ENCODE data around the gene TBC1D5.
"Not testable (repeated sequence)": the region's sequence is repeated elsewhere in the genome, so short reads cannot be mapped to it uniquely, and the experiment has no call there.

Gene TBC1D5

GRCh38 chr3:17356585-17356984 lies 385.8 kb downstream of the TBC1D5 start:
- no peak for DNase-seq (ENCODE audit: low read depth in 2 of 2)

GRCh38 chr3:17355591-17355990 lies 386.8 kb downstream of the TBC1D5 start:
- DNase-seq (ENCODE audit: low read depth in 2 of 2), result no peak

- no peak for DNase-seq (ENCODE audit: low read depth in 2 of 2)
Observed at GRCh38 chr3:17354341-17354740, 388.1 kb downstream of the TBC1D5 start.

DNA sequence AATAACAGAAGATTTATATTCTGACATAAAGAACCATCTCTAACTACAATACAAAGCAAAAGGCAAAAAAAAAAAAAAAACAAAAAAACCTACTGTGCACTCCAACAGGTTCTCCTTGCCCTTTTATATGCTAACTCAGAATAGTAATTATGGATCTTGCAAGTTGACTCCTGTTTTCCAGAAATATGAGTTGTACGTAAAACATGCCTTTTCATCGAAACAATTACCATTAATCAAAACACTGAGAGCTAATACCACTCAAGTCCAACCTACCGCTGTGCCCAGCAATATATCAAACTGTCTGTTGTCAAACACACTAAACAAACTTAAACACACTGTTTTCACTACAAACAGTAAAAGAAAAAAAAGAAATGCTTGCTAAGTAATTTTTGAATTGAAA lies 389.8 kb downstream of the TBC1D5 start:
- DNase-seq (ENCODE audit: low read depth in 2 of 2), result no peak

DNA sequence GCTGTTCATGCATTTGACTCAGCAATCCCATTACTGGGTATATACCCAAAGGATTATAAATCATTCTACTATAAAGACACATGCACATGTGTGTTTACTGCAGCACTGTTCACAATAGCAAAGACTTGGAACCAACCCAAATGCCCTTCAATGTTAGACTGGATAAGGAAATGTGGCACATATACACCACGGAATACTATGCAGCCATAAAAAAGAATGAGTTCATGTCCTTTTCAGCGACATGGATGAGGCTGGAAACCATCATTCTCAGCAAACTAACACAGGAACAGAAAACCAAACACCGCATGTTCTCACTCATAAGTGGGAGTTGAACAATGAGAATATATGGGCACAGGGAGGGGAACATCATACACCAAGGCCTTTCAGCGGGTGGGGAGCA lies 391.2 kb downstream of the TBC1D5 start:
- not testable (repeated sequence) for DNase-seq (ENCODE audit: low read depth in 2 of 2)

DNA sequence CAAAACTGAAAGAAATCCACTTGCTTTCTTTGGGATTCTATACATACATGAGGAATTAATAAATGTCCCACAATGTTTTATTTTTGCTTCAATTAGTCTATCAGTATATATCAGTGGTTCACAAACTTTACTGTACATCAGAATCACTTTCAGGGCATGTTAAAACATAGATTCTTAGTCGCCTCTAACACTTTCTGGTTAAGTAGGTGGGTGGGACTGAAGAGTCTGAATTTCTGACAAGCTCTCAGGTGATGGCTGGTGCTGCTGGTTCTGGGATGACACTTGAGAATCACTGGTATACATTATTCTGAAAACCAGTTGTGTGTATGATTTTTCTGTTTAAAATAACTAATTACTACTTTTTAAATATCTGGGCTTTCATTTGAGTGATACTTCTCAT lies 393.3 kb downstream of the TBC1D5 start:
- no peak for DNase-seq (ENCODE audit: low read depth in 2 of 2)

DNA sequence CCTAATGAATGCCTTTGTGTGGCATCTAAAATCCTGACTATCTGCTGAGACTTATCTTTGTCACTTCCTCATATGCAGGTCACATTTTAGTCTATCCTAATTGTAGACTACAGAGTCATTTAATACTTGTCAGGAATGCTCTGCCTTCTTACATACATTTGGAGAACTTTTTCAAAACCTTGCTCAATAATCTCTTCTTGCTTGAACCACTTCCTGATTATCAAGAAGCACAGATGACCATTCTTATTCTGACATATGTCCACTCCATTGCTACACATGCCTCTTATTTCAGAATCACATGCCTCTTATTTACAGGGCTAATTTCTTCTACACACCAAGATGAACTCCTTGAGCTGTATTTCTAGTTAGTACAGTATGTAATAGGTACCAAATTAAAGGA lies 400.3 kb downstream of the TBC1D5 start:
- DNase-seq (ENCODE audit: low read depth in 2 of 2), result no peak

- DNase-seq (ENCODE audit: low read depth in 2 of 2), result no peak
Observed at GRCh38 chr3:17340693-17341092, 401.7 kb downstream of the TBC1D5 start.

- DNase-seq (ENCODE audit: low read depth in 2 of 2), result no peak
Observed at GRCh38 chr3:17340261-17340660, 402.2 kb downstream of the TBC1D5 start.

- DNase-seq (ENCODE audit: low read depth in 2 of 2), result no peak
Observed at GRCh38 chr3:17339132-17339575, 403.3 kb downstream of the TBC1D5 start.

GRCh38 chr3:17336291-17336690 lies 406.1 kb downstream of the TBC1D5 start:
- DNase-seq (ENCODE audit: low read depth in 2 of 2), result no peak

DNA sequence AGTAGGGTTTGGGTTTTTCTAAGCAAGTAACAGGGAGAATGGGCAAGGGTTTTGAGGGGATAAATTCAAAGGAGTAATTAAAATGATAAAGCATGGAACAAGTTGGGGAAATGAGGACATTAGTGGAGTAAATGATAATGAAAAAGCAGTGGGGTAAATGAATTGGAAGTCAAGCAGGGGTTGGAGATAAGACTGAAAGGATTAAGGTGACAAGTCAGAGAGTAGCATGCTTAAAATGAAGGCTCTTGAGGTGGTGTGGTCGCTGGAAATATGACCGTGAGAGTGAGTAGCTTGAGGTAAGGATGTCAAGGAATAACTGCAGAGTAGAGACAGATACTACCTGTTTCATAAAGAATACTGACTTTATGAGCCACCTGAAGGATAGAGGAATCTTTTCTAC lies 408.5 kb downstream of the TBC1D5 start:
- no peak for DNase-seq (ENCODE audit: low read depth in 2 of 2)

DNA sequence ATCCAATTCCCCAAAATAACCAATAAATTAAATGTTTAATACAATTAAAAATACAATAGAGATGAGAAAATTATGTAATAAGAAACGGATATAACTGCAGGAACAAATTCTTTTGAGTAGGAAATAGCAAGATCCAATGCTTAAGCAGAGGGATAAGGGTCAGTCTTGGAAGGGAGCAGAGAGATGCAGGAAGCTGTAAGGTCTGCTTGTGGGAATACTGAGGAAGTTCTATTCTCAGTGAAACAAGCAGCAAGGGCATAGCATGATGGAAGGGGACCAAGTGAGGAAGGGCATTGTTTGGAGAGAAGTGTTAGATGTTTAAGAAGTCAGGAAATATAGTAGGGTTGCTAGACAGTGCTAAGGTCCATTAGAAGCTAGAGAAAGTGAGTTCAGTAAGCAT lies 409.0 kb downstream of the TBC1D5 start:
- DNase-seq (ENCODE audit: low read depth in 2 of 2), result no peak

DNA sequence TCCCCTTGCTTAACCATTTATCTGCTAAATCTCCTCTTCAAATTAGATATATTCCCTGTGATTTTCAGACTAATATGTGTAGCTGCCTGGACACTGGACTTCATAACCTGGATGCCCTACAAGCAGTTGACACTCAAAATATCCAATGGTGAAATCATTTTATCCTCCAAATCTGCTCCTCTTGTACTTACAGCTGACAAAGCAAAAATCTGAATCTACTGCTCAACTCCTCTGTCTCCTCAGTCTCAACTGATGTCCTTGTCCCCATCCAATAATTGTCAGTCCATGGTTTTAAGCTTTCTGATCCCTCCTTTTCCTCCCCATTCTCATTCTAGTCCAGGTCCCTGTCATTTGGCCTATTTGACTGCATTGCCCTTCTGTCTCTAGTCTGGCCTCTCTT lies 411.8 kb downstream of the TBC1D5 start:
- no peak for DNase-seq (ENCODE audit: low read depth in 2 of 2)

- DNase-seq (ENCODE audit: low read depth in 2 of 2), result no peak
Observed at GRCh38 chr3:17329927-17330326, 412.5 kb downstream of the TBC1D5 start.

- no peak for DNase-seq (ENCODE audit: low read depth in 2 of 2)
Observed at GRCh38 chr3:17322106-17322793, 420.2 kb downstream of the TBC1D5 start.

- DNase-seq (ENCODE audit: low read depth in 2 of 2), result no peak
Observed at GRCh38 chr3:17320266-17320665, 422.2 kb downstream of the TBC1D5 start.

GRCh38 chr3:17315897-17316296 lies 426.5 kb downstream of the TBC1D5 start:
- no peak for DNase-seq (ENCODE audit: low read depth in 2 of 2)

DNA sequence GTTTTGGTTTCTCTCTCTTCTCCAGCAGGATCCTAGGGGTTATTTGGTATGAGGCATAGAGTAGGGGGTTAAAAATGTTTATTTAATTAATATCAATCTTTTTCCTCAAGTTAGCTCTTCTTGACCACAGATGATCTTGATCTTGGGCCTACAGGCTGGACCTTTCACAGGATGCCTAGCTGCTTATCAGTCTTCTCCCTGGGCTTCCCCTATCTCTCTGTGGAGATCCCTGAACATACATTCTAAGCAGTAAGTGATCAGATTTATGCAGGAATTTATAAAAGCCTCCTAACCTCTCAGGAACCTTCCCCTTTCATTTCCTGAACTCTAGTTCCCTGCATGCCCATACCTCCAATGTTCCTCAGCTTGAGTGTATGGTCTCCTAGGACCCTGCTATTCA lies 428.3 kb downstream of the TBC1D5 start:
- DNase-seq (ENCODE audit: low read depth in 2 of 2), result no peak

DNA sequence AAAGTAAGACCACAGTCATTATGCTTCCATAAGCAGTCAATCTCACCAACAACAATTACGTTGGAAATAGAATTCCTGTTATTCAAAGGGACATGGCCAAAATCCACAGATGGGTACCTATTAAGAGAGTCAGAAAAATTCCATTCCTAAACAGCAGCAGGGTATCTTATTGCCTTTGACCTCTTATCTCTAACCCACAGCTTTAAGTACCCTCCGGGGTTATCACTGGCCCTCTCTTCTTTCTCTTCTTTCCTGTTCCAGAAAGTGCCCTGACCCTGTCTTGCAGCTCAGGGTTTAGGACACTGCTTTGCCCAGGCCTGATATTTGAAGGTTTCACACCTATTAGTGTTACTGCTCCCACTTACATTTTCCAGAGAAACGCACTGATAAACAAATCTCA lies 428.7 kb downstream of the TBC1D5 start:
- no peak for DNase-seq (ENCODE audit: low read depth in 2 of 2)

- no peak for DNase-seq (ENCODE audit: low read depth in 2 of 2)
Observed at GRCh38 chr3:17310983-17311382, 431.4 kb downstream of the TBC1D5 start.

- no peak for DNase-seq (ENCODE audit: low read depth in 2 of 2)
Observed at GRCh38 chr3:17307887-17308286, 434.5 kb downstream of the TBC1D5 start.

DNA sequence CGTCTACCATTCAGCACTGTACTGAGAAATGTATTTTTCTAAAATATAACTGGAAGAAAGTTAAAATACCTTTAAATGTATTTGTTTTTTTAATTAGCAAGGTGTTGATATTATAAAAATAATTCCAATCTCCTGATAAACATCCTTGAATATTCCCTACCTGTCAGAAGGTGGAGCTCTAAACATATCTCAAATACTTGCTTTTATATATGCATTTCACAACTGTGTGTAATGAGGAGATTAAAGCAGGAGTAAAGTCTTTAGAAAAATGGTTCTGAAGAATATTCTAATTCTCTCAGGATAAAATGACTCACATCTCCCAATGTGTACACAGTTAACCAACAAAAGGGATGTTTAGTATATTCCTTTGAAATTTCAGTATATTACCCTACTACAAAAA lies 434.9 kb downstream of the TBC1D5 start:
- no peak for DNase-seq (ENCODE audit: low read depth in 2 of 2)

DNA sequence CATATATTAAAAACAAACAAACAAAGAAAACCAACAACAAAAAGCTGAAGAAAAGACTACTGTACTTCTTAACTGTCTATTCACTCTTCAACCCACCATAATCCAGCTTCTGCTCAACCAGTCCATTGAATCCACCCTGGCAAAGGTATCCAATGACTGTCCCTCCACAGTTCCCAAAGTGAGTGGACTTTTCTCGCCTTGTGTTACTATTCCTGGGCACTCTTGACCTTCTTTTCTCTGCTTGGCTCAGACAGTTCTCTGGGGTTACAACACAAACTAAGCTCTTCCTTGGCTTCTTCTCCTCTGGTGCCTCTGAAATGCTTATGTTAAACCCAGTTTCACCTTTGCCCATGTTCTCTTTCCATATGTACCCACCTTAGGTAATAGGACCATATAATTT lies 437.5 kb downstream of the TBC1D5 start:
- DNase-seq (ENCODE audit: low read depth in 2 of 2), result no peak

Data from stimulated activated CD8-positive, alpha-beta memory T cell treated with anti-CD3 and anti-CD28 coated beads, Interleukin-15, amount 100 ng/mL, for 4 hours (primary cell).